BLaER1 (cell line): ENCODE results near the gene WLS.

Experiments used
- H3K27ac ChIP-seq: shearing (Covaris generic); formaldehyde crosslinking; 2 replicates; pipeline ENCODE4 v1.8.1; 2022
- H3K27me3 ChIP-seq: shearing (Covaris generic); formaldehyde crosslinking; 2 replicates; pipeline ENCODE4 v1.8.1; 2022
- H3K36me3 ChIP-seq: shearing (Covaris generic); formaldehyde crosslinking; 2 replicates; pipeline ENCODE4 v1.8.1; 2022
- H3K4me1 ChIP-seq: shearing (Covaris generic); formaldehyde crosslinking; 2 replicates; pipeline ENCODE4 v1.8.1; 2022
- H3K4me2 ChIP-seq: shearing (Covaris generic); formaldehyde crosslinking; 2 replicates; pipeline ENCODE4 v1.8.1; 2022
- H3K4me3 ChIP-seq: shearing (Covaris generic); formaldehyde crosslinking; 2 replicates; pipeline ENCODE4 v1.8.1; 2022
- H3K9ac ChIP-seq: shearing (Covaris generic); formaldehyde crosslinking; 2 replicates; pipeline ENCODE4 v1.8.1; 2022
- H3K9me3 ChIP-seq: shearing (Covaris generic); formaldehyde crosslinking; 2 replicates; pipeline ENCODE4 v1.8.1; 2022
- H4K20me1 ChIP-seq: shearing (Covaris generic); formaldehyde crosslinking; 2 replicates; pipeline ENCODE4 v1.8.1; 2022
- Cebpa-rat ChIP-seq: shearing (Covaris generic); IDR thresholded peaks from 2 replicates; pipeline ENCODE4 v1.8.1; 2022

WLS gene

GRCh38 chr1:68103884-68104554, 128.3 kb downstream of the WLS start:
- Histone ChIP-seq H3K4me2 (no peak overlapping the region), H3K4me1 (no peaks in the 10 kb centered on the region), H3K9me3 (no peaks in the 10 kb centered on the region), H3K9ac (no peak overlapping the region), H3K4me3 (no peak overlapping the region), H3K27ac (no peak overlapping the region), H3K36me3 (no peaks in the 10 kb centered on the region), H3K27me3 (no peaks in the 10 kb centered on the region), H4K20me1 (no peaks in the 10 kb centered on the region)
- no peak for TF ChIP-seq Cebpa-rat

GRCh38 chr1:68103011-68103545, 129.2 kb downstream of the WLS start:
- Histone ChIP-seq H3K9ac (no peak overlapping the region), H3K27ac (no peak overlapping the region), H3K4me3 (no peak overlapping the region), H3K4me1 (no peaks in the 10 kb centered on the region), H3K27me3 (no peaks in the 10 kb centered on the region), H4K20me1 (no peaks in the 10 kb centered on the region), H3K36me3 (no peaks in the 10 kb centered on the region), H3K4me2 (no peak overlapping the region), H3K9me3 (no peaks in the 10 kb centered on the region)
- TF ChIP-seq Cebpa-rat, result no peak

- Histone ChIP-seq H3K9me3 (no peaks in the 10 kb centered on the region), H3K9ac (no peak overlapping the region), H3K27me3 (no peaks in the 10 kb centered on the region), H3K4me2 (no peak overlapping the region), H3K4me3 (no peak overlapping the region), H3K27ac (no peak overlapping the region), H3K36me3 (no peaks in the 10 kb centered on the region), H4K20me1 (no peaks in the 10 kb centered on the region), H3K4me1 (no peaks in the 10 kb centered on the region)
- no peak for TF ChIP-seq Cebpa-rat
Observed at GRCh38 chr1:68101829-68102228, 130.5 kb downstream of the WLS start.

GRCh38 chr1:68100571-68100970, 131.8 kb downstream of the WLS start:
- Histone ChIP-seq H3K4me3 (no peak overlapping the region), H3K4me2 (no peak overlapping the region), H3K27ac (no peak overlapping the region), H3K9ac (no peak overlapping the region), H3K27me3 (no peaks in the 10 kb centered on the region), H3K36me3 (no peaks in the 10 kb centered on the region), H3K4me1 (no peaks in the 10 kb centered on the region), H3K9me3 (no peaks in the 10 kb centered on the region), H4K20me1 (no peaks in the 10 kb centered on the region)
- no peak for TF ChIP-seq Cebpa-rat

GRCh38 chr1:68093737-68094136, 138.6 kb downstream of the WLS start:
- no peak overlapping the region for H3K9ac ChIP-seq
- no peaks in the 10 kb centered on the region for H3K9me3 ChIP-seq
- H3K36me3 ChIP-seq, result no peaks in the 10 kb centered on the region
- no peaks in the 10 kb centered on the region for H3K27me3 ChIP-seq
- H3K4me3 ChIP-seq, result no peak overlapping the region
- no peak overlapping the region for H3K4me2 ChIP-seq
- no peaks in the 10 kb centered on the region for H4K20me1 ChIP-seq
- TF ChIP-seq Cebpa-rat, result no peak
- no peak overlapping the region for H3K27ac ChIP-seq
- H3K4me1 ChIP-seq, result no peaks in the 10 kb centered on the region

GRCh38 chr1:68087184-68087583, 145.1 kb downstream of the WLS start:
- TF ChIP-seq Cebpa-rat, result no peak
- H3K9ac ChIP-seq, result no peak overlapping the region
- no peaks in the 10 kb centered on the region for H3K9me3 ChIP-seq
- H3K4me2 ChIP-seq, result no peak overlapping the region
- no peaks in the 10 kb centered on the region for H4K20me1 ChIP-seq
- no peaks in the 10 kb centered on the region for H3K27me3 ChIP-seq
- no peak overlapping the region for H3K27ac ChIP-seq
- H3K4me3 ChIP-seq, result no peak overlapping the region
- H3K36me3 ChIP-seq, result no peaks in the 10 kb centered on the region
- no peaks in the 10 kb centered on the region for H3K4me1 ChIP-seq

- Histone ChIP-seq H3K4me1 (no peaks in the 10 kb centered on the region), H3K27ac (no peak overlapping the region), H3K9me3 (no peaks in the 10 kb centered on the region), H4K20me1 (no peaks in the 10 kb centered on the region), H3K4me2 (no peak overlapping the region), H3K9ac (no peak overlapping the region), H3K4me3 (no peak overlapping the region), H3K27me3 (no peaks in the 10 kb centered on the region), H3K36me3 (no peaks in the 10 kb centered on the region)
- no peak for TF ChIP-seq Cebpa-rat
Observed at GRCh38 chr1:68085752-68086151, 146.6 kb downstream of the WLS start.

- no peaks in the 10 kb centered on the region for H3K9me3 ChIP-seq
- no peaks in the 10 kb centered on the region for H3K4me1 ChIP-seq
- no peak overlapping the region for H3K4me3 ChIP-seq
- no peak overlapping the region for H3K9ac ChIP-seq
- no peak for TF ChIP-seq Cebpa-rat
- no peak overlapping the region for H3K4me2 ChIP-seq
- H4K20me1 ChIP-seq, result no peaks in the 10 kb centered on the region
- H3K36me3 ChIP-seq, result no peaks in the 10 kb centered on the region
- no peak overlapping the region for H3K27ac ChIP-seq
- H3K27me3 ChIP-seq, result no peaks in the 10 kb centered on the region
Observed at GRCh38 chr1:68083686-68084085, 148.6 kb downstream of the WLS start.

- H3K9me3 ChIP-seq, result no peaks in the 10 kb centered on the region
- H3K4me3 ChIP-seq, result no peak overlapping the region
- H3K9ac ChIP-seq, result no peak overlapping the region
- peaks cover 9% of the 10 kb centered on the region for H3K4me1 ChIP-seq
- no peaks in the 10 kb centered on the region for H4K20me1 ChIP-seq
- H3K27me3 ChIP-seq, result no peaks in the 10 kb centered on the region
- TF ChIP-seq Cebpa-rat, result no peak
- no peak overlapping the region for H3K27ac ChIP-seq
- H3K36me3 ChIP-seq, result no peaks in the 10 kb centered on the region
- H3K4me2 ChIP-seq, result no peak overlapping the region
Observed at GRCh38 chr1:68081775-68082283, 150.5 kb downstream of the WLS start.

- Histone ChIP-seq H3K4me1 (peaks cover 9% of the 10 kb centered on the region), H3K9ac (no peak overlapping the region), H4K20me1 (no peaks in the 10 kb centered on the region), H3K4me2 (no peak overlapping the region), H3K27me3 (no peaks in the 10 kb centered on the region), H3K36me3 (no peaks in the 10 kb centered on the region), H3K4me3 (no peak overlapping the region), H3K9me3 (peaks cover 3% of the 10 kb centered on the region; the same call in 1 of the 2 replicates), H3K27ac (no peak overlapping the region)
- no peak for TF ChIP-seq Cebpa-rat
Observed at GRCh38 chr1:68078647-68079046, 153.7 kb downstream of the WLS start.
